ENCODE results near the gene PLXNA3.

PLXNA3 gene

DNA sequence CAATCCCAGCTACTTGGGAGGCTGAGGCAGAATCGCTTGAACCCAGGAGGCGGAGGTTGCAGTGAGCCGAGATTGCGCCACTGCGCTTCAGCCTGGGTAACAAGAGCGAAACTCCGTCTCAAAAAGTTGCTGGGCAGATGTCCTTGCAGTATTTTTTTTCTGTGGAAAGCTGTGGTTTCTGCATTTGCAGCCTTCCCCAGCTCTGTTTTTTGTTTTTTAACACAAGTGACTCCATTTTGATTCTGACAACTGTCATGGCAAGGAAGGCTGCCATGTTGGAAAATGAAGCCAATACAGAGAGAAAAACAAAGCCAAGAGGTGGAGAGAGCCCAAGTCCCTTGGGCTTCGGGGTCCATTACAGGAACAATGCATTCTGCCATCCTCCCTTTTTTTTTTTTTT lies 44.0 kb downstream of the PLXNA3 start:
- no peak for DNase-seq (ENCODE audit: low spot score)

DNA sequence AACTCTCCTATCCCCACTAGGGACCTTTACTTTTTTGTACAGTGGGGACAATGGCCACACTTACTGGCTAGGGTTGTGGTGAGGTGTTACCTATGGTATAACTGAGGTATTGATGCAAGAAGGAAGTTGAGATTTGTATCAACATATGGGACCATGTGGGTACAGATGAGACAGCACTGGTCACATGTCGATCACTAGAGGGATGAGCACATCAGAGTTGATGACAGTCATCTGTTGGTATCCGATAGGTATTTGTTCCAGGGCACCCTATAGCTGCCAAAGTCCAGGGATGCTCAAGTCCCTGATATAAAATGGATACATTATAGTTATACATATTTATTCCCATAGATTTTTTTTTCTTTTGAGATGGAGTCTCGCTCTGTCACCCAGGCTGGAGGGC lies 44.9 kb downstream of the PLXNA3 start:
- no peak for DNase-seq (ENCODE audit: low spot score)

DNA sequence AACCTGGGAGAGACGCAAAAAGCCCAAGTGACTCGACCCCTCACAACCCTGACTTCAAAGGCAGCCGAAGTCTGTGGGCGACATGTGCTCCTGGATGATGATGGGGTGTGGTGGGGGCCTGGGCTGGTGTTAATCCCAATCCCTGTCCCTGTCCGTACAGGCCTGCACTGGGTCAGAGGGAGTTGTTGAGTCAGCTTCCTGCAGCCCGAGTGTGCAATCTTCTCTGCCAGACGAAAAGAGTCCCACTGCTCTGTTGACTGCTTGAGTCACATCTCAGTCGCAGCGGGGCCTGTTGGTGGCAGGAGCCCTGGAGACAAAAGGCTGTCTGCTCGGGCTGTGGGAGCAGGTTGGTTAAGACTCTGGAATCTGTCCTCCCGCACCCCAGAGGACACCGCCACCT lies 47.7 kb downstream of the PLXNA3 start:
- peak; percentile 29 for DNase-seq (ENCODE audit: low spot score)

- no peak for DNase-seq (ENCODE audit: low spot score)
Measured at GRCh38 chrX:154506483-154507332, 48.6 kb downstream of the PLXNA3 start.

DNA sequence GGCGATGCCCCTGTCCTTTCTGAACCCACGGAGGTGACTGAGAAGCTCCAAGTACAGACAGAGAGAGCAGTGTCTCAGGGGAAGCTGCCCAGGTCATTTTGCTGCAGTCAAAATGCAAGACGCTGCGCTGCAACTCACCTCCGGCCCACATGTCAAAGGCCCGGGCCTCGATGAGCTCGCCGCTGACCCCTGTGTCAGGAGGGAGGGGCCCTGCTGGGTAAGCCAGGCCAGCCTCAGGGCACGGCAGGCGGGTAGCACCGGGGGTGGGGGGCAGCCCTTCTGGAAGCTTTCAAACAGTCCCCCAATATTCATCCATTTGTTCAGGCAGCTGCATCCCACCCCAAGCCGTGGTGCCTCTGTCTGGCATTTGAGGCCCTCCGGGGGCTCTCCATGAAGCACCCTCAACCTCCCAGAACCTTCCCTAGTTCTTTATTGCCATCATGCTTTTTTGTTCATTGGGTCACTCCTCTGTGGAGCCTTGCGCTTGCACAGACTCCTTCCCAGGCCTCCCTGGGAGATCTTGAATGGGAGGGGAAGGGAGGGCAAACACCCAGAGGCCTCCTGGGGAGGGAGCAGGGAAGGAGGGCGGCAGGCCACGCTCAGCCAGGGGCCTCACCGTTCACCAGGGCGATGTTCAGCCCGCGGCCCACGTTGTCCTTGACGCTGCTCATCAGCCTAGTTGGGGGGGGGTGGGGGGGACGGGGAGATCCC lies 49.7 kb downstream of the PLXNA3 start:
- no peak for DNase-seq (ENCODE audit: low spot score)

DNA sequence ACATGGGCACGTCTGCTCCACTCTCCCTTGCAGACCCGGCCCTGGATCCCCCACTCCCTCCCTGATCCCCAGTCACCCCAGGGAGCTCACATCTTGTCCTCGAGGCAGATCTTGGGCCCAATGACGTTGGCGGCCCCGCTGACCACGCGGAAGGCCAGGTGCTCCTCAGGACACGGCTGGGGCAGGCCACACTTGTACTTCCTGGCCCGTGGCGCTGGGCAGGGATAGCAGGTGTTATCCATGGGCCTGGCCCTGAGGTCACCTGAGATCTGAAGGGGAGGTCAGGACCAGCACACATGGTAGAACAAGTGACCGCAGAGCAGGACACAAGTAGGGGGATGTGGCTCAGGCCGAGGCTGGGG lies 50.3 kb downstream of the PLXNA3 start:
- no peak for DNase-seq (ENCODE audit: low spot score)

DNA sequence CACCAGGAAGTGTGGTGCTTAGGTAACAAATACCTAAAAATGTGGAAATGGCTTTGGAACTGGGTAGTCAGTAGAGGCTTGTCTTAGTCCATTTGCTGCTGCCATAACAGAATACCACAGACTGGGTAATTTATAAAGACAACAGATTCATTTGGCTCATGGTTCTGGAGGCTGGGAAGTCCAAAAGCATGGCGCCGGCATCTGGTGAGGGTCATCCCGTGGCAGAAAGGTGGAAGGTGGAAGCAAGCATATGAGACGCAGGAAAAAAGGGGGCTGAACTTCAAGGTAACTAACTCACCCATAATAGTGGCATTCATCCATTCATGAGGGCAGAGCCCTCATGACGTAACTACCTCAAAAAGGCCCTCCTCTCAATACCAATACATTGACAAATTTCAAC lies 51.4 kb downstream of the PLXNA3 start:
- DNase-seq (ENCODE audit: low spot score): no peak

- no peak for DNase-seq (ENCODE audit: low spot score)
Measured at GRCh38 chrX:154511761-154512160, 53.7 kb downstream of the PLXNA3 start.

GRCh38 chrX:154512879-154513553 lies 54.9 kb downstream of the PLXNA3 start:
- DNase-seq (ENCODE audit: low spot score): no peak

- DNase-seq (ENCODE audit: low spot score): no peak
Measured at GRCh38 chrX:154513716-154514115, 55.6 kb downstream of the PLXNA3 start.

GRCh38 chrX:154515090-154515965 lies 57.2 kb downstream of the PLXNA3 start:
- no peak for DNase-seq (ENCODE audit: low spot score)

DNA sequence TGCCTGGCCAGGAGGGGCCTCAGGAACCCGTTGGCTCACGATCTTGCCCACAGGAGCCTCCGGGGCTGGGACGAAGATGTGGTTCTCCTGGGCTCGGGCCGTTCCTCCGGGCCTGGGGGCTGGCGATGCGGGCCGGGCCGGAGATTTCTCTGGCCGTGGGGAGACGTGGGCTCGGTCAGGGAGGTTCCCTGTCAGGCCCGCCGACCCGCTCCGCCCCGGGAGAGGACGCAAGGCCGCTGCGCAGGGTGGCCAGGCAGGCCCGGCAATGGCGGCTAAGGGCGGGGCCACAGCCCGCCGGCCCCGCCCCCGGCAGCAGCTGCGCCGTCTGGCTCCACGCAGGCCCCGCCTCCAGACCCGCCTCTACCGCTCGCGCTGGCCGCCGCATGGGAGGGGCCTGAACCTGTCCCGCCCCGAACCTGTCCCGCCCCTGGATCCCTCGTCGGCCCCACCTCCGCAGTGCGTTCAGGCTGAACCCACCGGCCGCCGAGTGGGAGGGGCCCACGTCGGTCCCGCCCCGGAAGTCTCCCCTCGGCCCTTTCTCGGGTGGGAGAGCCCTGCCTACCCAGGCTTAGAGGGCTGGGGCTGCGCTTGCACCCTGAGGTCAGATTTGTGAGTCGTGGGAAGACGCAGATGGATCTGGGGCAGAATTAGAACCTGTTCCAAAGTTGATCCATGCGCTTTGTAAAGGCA lies 58.0 kb downstream of the PLXNA3 start, which contains the start of gene FAM3A:
TSS of gene FAM3A (minus strand) at position 267 of the 690 bp plus-strand sequence. CDS start 460 bp downstream, outside the sequence.
- DNase-seq (ENCODE audit: low spot score): peak; percentile 89

GRCh38 chrX:154516656-154517100 lies 58.6 kb downstream of the PLXNA3 start:
- no peak for DNase-seq (ENCODE audit: low spot score)

DNA sequence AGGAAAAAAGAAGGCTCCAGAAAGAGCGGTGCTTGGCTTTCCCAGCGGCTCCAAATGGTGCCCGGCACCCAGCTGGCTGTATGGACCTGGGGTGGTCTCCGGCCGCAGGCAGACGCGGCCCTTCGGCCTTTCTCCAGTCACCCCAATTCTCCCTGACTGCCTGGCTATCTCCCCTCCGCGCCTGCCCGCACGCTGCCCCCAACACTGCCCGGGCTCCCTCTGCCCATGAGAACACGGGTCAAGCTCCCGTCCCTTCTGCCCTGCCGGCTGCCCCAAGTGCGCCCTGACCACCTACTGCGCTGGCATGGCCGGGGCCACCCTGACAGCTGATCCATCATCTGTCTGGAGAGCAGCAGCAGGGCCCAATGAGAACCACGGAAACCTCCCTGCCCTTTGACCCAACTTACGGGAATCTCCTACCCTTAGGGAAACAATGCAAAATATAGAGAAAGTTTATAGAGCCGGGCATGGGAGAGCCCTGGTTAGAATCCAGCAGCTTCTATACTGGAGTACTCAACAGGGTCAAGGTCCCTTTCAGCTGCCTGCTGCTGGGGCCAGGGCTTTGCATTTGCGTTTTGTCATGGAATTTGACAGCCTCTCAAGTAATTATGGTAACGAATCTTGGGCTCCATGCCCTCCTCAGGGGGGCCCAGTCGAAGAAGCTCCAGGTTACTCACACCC lies 59.2 kb downstream of the PLXNA3 start:
- DNase-seq (ENCODE audit: low spot score): no peak

GRCh38 chrX:154519389-154519788 lies 61.3 kb downstream of the PLXNA3 start:
- no peak for DNase-seq (ENCODE audit: low spot score)

DNA sequence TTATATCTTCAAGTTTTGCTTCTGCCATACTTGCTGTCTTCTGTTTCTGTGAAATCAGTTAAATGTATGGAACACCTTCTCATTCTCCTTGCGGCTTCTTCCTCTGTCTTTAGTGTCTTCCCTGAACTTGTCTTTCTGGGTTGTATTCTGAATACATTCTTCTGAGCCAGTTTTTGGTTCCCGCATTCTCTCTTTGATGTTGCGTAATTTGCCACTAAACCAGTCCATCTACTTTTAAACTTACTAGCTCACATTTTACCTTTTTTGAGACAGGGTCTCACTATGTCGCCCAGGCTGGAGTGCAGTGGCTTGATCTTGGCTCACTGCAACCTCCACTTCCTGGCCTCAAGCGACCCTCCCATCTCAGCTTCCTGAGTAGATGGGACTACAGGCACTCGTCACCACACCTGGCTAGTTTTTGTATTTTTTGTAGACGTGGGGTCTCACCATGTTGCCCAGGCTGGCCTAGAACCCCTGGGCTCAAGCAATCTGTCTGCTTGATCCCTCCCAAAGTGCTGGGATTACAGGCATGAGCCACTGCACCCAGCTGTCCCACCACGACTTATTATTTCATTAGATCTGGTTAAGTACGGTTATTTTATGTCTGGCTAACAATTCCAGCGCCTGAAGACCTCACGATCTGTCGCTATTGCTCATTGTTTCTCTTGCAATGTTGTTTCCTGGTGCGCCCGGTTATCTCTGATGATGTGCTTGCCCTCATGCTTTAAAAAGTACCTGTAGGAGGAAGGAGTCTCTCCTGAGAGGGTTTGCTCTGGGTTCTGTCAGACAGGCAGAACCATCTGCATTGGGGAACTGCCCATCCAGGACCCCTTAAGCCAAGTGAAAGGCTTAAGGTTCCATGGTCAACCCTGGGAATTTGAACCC lies 67.8 kb downstream of the PLXNA3 start:
- DNase-seq (ENCODE audit: low spot score): no peak

DNA sequence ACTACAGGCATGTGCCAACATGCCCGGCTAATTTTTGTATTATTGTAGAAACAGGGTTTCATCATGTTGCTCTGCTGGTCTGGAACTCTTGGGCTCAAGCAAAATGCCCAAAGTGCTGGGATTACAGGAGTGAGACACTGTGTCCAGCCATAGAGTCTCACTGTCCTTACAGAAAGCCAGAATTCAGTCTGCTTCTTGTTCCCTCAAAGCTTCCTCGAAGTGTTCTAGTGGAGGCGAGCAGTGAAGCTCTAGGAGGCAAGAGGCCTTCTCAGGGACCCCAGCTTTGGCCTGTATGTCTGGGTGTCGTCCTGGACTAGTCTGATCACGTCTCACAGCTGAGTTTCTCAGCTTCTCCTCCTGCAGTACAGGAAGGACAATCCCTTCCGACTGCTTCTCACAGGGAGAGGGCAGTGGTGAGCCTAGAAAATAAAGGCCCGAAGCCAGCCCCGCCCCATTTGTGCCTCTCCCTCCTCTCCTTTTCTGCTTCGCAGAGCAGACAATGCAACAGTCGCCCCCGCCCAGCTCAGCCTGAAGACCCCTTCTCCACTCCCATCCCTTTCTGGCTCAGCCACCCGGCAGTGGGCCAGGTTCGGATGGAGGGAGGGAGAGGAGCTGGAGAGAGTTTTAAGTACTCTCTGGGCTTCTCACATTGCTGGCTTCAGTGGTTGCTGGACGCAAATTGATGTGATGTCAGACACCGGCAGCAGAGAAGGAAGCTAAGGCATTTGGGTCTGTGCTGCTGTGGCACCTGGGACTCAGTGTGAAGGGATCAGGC lies 69.0 kb downstream of the PLXNA3 start:
- DNase-seq (ENCODE audit: low spot score): peak; percentile 66

Measured in AG08396 (cell line).